ENCODE results near the gene TRIP10.
A peak's percentile ranks its signal among the peaks of the same experiment; 100 is the strongest.

TRIP10 gene

DNA sequence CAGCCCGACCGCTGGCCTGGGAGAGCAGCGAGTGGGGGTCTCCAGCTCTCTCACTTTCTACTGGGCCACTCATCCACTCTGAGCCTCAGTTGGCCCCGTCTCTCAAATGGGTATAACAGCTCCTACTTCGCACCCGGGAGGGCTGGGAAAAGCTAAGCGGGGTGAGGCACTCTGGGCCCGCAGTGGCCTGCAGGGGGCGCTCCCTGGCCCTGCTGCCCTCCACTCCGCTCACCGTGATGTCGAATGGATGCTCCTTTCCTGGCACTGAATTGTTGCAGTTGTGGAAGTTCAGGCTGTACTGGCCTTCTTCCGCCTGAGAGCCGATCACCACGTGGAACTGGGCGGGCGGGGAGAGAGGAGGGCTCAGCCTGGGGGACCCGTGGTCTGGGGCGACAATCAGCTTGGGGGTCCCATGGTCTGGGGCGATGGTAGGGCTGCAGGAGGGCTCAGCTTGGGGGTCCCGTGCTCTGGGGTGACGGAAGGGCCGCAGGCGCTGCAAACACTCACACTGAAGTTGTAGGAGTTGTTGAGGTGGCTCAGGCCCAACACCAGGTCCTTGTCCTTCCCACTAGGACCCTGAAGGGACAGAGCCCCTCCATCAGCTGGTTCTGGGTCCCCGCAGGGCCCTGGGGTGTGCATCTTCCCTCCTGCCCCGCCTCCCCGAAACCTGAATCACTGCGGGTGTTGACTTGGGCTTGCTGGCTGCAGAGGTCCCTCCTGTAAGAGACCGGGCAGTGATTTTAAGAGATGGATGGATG is 6.0 kb upstream of the TRIP10 start:
- Histone ChIP-seq H3K4me2 (no peak overlapping the region), H3K4me1 (ENCODE audit: low read depth, poor library complexity, severe bottlenecking) (peaks cover 19% of the 10 kb centered on the region), H3K4me3 (IDR thresholded peaks at IDR 0.05; ENCODE audit: insufficient read depth, low read depth, low read length) (no peak overlapping the region), H2AFZ (ENCODE audit: low read depth) (no peak overlapping the region), H4K20me1 (ENCODE audit: insufficient read depth) (no peaks in the 10 kb centered on the region), H3K36me3 (ENCODE audit: insufficient read depth) (no peaks in the 10 kb centered on the region), H3K27me3 (ENCODE audit: insufficient read depth, low read depth) (no peaks in the 10 kb centered on the region), H3K9ac (no peak overlapping the region), H3K79me2 (ENCODE audit: insufficient read depth, low read depth) (no peaks in the 10 kb centered on the region; the same call in 1 of the 2 replicates), H3K27ac (no peak overlapping the region)
- TF ChIP-seq, protein P1, sequence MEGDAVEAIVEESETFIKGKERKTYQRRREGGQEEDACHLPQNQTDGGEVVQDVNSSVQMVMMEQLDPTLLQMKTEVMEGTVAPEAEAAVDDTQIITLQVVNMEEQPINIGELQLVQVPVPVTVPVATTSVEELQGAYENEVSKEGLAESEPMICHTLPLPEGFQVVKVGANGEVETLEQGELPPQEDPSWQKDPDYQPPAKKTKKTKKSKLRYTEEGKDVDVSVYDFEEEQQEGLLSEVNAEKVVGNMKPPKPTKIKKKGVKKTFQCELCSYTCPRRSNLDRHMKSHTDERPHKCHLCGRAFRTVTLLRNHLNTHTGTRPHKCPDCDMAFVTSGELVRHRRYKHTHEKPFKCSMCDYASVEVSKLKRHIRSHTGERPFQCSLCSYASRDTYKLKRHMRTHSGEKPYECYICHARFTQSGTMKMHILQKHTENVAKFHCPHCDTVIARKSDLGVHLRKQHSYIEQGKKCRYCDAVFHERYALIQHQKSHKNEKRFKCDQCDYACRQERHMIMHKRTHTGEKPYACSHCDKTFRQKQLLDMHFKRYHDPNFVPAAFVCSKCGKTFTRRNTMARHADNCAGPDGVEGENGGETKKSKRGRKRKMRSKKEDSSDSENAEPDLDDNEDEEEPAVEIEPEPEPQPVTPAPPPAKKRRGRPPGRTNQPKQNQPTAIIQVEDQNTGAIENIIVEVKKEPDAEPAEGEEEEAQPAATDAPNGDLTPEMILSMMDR (conservative IDR thresholded peaks at IDR 0.05; ENCODE audit: low read depth, low read length): 0 out of 2 replicates have a peak, but pooled peaks have one; percentile 22

DNA sequence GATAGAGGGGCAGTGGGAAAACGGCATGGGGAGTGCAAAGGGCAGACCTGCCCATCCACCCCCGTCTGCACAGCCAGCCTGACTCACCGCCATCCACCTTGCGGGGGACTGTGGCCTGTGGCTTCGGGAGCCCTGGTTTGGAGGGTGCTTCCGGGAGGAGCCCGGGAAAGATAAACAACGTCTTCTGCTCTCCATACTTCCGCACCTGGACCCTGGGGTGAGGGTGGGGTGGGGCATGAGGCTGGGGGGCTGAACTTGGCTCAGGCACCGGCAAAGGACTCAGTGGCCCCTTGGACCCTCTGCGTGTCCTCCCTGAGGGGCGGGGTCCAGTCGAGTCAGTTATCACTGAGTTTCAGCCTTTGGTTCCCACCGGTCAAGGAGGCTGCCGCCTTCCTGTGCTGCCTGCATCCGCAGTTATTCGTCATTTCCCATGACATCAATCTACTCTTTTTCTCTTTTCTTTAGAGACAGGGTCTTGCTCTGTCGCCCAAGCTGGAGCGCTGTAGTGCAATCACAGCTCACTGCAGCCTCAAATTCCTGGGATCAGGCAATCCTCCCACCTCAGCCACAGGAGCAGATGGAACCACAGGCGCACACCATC is 5.3 kb upstream of the TRIP10 start:
- Histone ChIP-seq H3K4me1 (ENCODE audit: low read depth, poor library complexity, severe bottlenecking) (peaks cover 25% of the 10 kb centered on the region), H2AFZ (ENCODE audit: low read depth) (no peak overlapping the region), H3K27ac (no peak overlapping the region), H3K27me3 (ENCODE audit: insufficient read depth, low read depth) (no peaks in the 10 kb centered on the region), H3K4me3 (IDR thresholded peaks at IDR 0.05; ENCODE audit: insufficient read depth, low read depth, low read length) (no peak overlapping the region), H3K36me3 (ENCODE audit: insufficient read depth) (no peaks in the 10 kb centered on the region), H3K79me2 (ENCODE audit: insufficient read depth, low read depth) (no peaks in the 10 kb centered on the region; the same call in 1 of the 2 replicates), H4K20me1 (ENCODE audit: insufficient read depth) (no peaks in the 10 kb centered on the region), H3K9ac (no peak overlapping the region), H3K4me2 (no peak overlapping the region)
- TF ChIP-seq, protein P1 (conservative IDR thresholded peaks at IDR 0.05; ENCODE audit: low read depth, low read length): no peak

DNA sequence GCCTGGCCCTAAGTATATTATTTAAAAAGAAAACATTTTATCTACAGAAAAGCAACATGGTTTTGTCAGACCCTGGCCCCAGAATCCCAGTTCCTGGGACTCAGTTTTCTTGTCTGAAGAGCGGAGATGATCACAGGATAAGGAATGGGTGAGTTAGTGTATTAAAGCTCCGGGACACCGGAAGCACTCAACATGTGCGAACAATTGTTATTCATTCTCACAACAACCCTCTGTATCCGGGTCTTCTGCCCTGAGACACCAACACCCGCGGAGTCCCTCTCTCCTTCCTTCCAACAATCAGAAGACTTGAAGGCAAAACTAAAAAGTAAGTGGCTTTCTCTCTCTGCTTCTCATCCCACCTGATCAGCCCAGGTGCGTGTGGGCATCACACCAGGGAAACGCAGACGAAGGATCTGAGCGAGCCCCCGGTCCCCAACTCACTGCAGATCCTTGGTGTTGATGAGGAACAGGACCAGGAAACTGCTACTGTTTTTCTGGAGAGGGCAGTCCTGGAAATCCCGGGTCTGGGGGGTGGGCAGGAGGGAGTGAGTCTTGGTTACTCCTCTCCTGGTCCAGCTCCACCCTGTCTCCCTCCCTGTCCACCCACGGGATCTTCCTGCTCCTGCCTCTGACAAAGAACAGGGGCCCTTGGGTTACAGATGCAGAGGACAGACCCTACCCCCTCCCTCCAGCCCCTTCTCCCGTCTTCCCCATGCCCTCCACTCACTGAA is 4.1 kb upstream of the TRIP10 start:
- no peak overlapping the region for H3K27ac ChIP-seq

More for the DNA sequence above, 4.1 kb upstream of the TRIP10 start:
- Histone ChIP-seq H3K4me2 (peak overlapping the region; percentile 63; the same call in 1 of the 2 replicates), H2AFZ (ENCODE audit: low read depth) (no peak overlapping the region), H3K79me2 (ENCODE audit: insufficient read depth, low read depth) (no peaks in the 10 kb centered on the region; the same call in 1 of the 2 replicates), H3K9ac (no peak overlapping the region), H3K4me3 (IDR thresholded peaks at IDR 0.05; ENCODE audit: insufficient read depth, low read depth, low read length) (no peak overlapping the region), H3K27me3 (ENCODE audit: insufficient read depth, low read depth) (no peaks in the 10 kb centered on the region), H3K36me3 (ENCODE audit: insufficient read depth) (no peaks in the 10 kb centered on the region), H3K4me1 (ENCODE audit: low read depth, poor library complexity, severe bottlenecking) (peaks cover 26% of the 10 kb centered on the region), H4K20me1 (ENCODE audit: insufficient read depth) (no peaks in the 10 kb centered on the region)
- TF ChIP-seq, protein P1 (conservative IDR thresholded peaks at IDR 0.05; ENCODE audit: low read depth, low read length): no peak

Measured in KMS-11 (cell line).